Upper lobe of left lung (tissue), 6 donors: ENCODE data around the gene MCTP1. TPM values are rescaled to one million over a fixed set of nuclear protein-coding genes. Genes with fewer than 3 reads are reported as not detected.

Source experiments
- ATAC-seq, 2 donors: fragments of 200-7000 bp; cut with Tn5 transposase; one replicate each; pipeline ENCODE4 v1.9.1; 2022; ENCODE audit warnings: mild to moderate bottlenecking in 2 of 2, moderate library complexity in 2 of 2; ENCODE audit not compliant: low FRiP score in 2 of 2
- DNase-seq, 2 donors: peaks; one replicate each; pipeline ENCODE4 v3.0.0-alpha.2; 2019 to 2020
- H3K27ac ChIP-seq, 4 donors: fragments of 200-600 bp; sonication (generic); one replicate each; pipeline ENCODE4 v1.5.1; 2016 to 2019
- H3K27me3 ChIP-seq, 4 donors: fragments of 200-600 bp; sonication (generic); one replicate each; pipeline ENCODE4 v1.5.1; 2017 to 2019
- H3K36me3 ChIP-seq, 4 donors: fragments of 200-600 bp; sonication (generic); one replicate each; pipeline ENCODE4 v1.5.1; 2016 to 2019
- H3K4me1 ChIP-seq, 4 donors: fragments of 200-600 bp; sonication (generic); one replicate each; pipeline ENCODE4 v1.5.1; 2018 to 2019
- H3K4me3 ChIP-seq, 4 donors: fragments of 200-600 bp; sonication (generic); one replicate each; pipeline ENCODE4 v1.5.1; 2017 to 2019; ENCODE audit warnings: mild to moderate bottlenecking in 2 of 4, moderate library complexity in 1 of 4
- H3K9me3 ChIP-seq, 4 donors: fragments of 200-600 bp; sonication (generic); one replicate each; pipeline ENCODE4 v1.5.1; 2018 to 2019
- CTCF ChIP-seq, 6 experiments: fragments of 450-650 bp in 4 of 6; fragments of 200-600 bp in 2 of 6; sonication (generic) in 2 of 6; IDR thresholded peaks; one replicate each; pipeline ENCODE4 v1.5.1; 2016 to 2019; ENCODE audit warnings: antibody characterized with exemption in 6 of 6
- EP300 ChIP-seq, 4 donors: sonication (generic); formaldehyde crosslinking; IDR thresholded peaks; one replicate each; pipeline ENCODE4 v1.5.1; 2017; ENCODE audit warnings: antibody characterized with exemption in 4 of 4, control low read depth in 2 of 4
- POLR2A ChIP-seq, 4 donors: fragments of 450-650 bp; IDR thresholded peaks; one replicate each; pipeline ENCODE4 v1.5.1; 2016 to 2017; ENCODE audit warnings: antibody characterized with exemption in 4 of 4, mild to moderate bottlenecking in 2 of 4
- POLR2AphosphoS5 ChIP-seq, 2 donors: sonication (generic); formaldehyde crosslinking; IDR thresholded peaks; one replicate each; pipeline ENCODE4 v1.5.1; 2017; ENCODE audit warnings: antibody characterized with exemption in 2 of 2
- WGBS, 2 donors: methylation state at CpG; one replicate each; pipeline ENCODE4 v1.1.5; 2017 to 2018; 5-methylcytosine and 5-hydroxymethylcytosine counted together
- total RNA-seq, 6 donors: library from RNA; depleted of rRNA in 4 of 6; stranded (reverse); fragments of >200 nt in 4 of 6; gene quantifications; one replicate each; pipeline versions ENCODE4 v1.1.0 to v1.2.1, GENCODE V29; 2016 to 2021
- donor health status: DM: no; HTN: no; CAD: no; lungs with moderate emphysema.
- donor health status: DM: no; HTN: yes; CAD: no; lungs with severe emphysema.

MCTP1 gene
- total RNA-seq, 6 donors from 2014 or later, result 30.4 to 43.8 (median 38.3) TPM

- peak overlapping the region in 1 of 4 donors; percentile 13 for H3K27ac ChIP-seq
- TF ChIP-seq EP300 (IDR thresholded peaks at IDR 0.05) (no peak), POLR2A (IDR thresholded peaks at IDR 0.05) (no peak), POLR2AphosphoS5 (IDR thresholded peaks at IDR 0.05) (no peak), CTCF (IDR thresholded peaks at IDR 0.05) (no peak)
- DNase-seq (no peak), ATAC-seq (no peak)
- H3K4me3 ChIP-seq, result no peak overlapping the region
- H3K9me3 ChIP-seq, result no peaks in the 10 kb centered on the region
- H3K4me1 ChIP-seq, result peaks cover 0 to 10% (median 0%) of the 10 kb centered on the region in 4 donors
- H3K27me3 ChIP-seq, result no peaks in the 10 kb centered on the region
- no peaks in the 10 kb centered on the region for H3K36me3 ChIP-seq
- 63 to 80% methylated on average over 1 of the region's 1 CpG for WGBS, 2 donors
Measured at GRCh38 chr5:95114902-95115301, 170.0 kb downstream of the MCTP1 start.

GRCh38 chr5:95114305-95114704 lies 170.6 kb downstream of the MCTP1 start:
- peaks cover 0 to 10% (median 0%) of the 10 kb centered on the region in 4 donors for H3K4me1 ChIP-seq
- ATAC-seq (peak in 1 of 2 donors; percentile 70), DNase-seq (no peak)
- H3K27me3 ChIP-seq, result no peaks in the 10 kb centered on the region
- TF ChIP-seq POLR2AphosphoS5 (IDR thresholded peaks at IDR 0.05), result no peak
- no peak for TF ChIP-seq POLR2A (IDR thresholded peaks at IDR 0.05)
- TF ChIP-seq CTCF (IDR thresholded peaks at IDR 0.05), result no peak
- no peak for TF ChIP-seq EP300 (IDR thresholded peaks at IDR 0.05)
- no peak overlapping the region for H3K4me3 ChIP-seq
- WGBS, 2 donors, result 73 to 81% methylated on average over 3 to 4 of the region's 4 CpGs
- H3K9me3 ChIP-seq, result no peaks in the 10 kb centered on the region
- peak overlapping the region in 1 of 4 donors; percentile 13 for H3K27ac ChIP-seq
- no peaks in the 10 kb centered on the region for H3K36me3 ChIP-seq

- WGBS, 2 donors, result 63 to 73% methylated on average over 4 of the region's 4 CpGs
- peaks cover 0 to 10% (median 0%) of the 10 kb centered on the region in 4 donors for H3K4me1 ChIP-seq
- TF ChIP-seq EP300 (IDR thresholded peaks at IDR 0.05), result no peak
- no peak for TF ChIP-seq POLR2A (IDR thresholded peaks at IDR 0.05)
- no peak for TF ChIP-seq CTCF (IDR thresholded peaks at IDR 0.05)
- no peak for TF ChIP-seq POLR2AphosphoS5 (IDR thresholded peaks at IDR 0.05)
- no peaks in the 10 kb centered on the region for H3K36me3 ChIP-seq
- ATAC-seq, result no peak
- H3K27ac ChIP-seq, result no peak overlapping the region
- H3K9me3 ChIP-seq, result no peaks in the 10 kb centered on the region
- no peak for DNase-seq
- H3K27me3 ChIP-seq, result no peaks in the 10 kb centered on the region
- H3K4me3 ChIP-seq, result no peak overlapping the region
Measured at GRCh38 chr5:95113489-95113888, 171.4 kb downstream of the MCTP1 start.

- TF ChIP-seq CTCF (IDR thresholded peaks at IDR 0.05), result no peak
- TF ChIP-seq POLR2A (IDR thresholded peaks at IDR 0.05), result no peak
- TF ChIP-seq POLR2AphosphoS5 (IDR thresholded peaks at IDR 0.05), result no peak
- no peak for TF ChIP-seq EP300 (IDR thresholded peaks at IDR 0.05)
- DNase-seq (no peak), ATAC-seq (no peak)
- Histone ChIP-seq H3K36me3 (no peaks in the 10 kb centered on the region), H3K9me3 (no peaks in the 10 kb centered on the region), H3K27ac (no peak overlapping the region), H3K4me3 (no peak overlapping the region), H3K4me1 (peaks cover 0 to 10% (median 0%) of the 10 kb centered on the region in 4 donors), H3K27me3 (no peaks in the 10 kb centered on the region)
Measured at GRCh38 chr5:95111141-95111540, 173.8 kb downstream of the MCTP1 start.

GRCh38 chr5:95110118-95110517 lies 174.8 kb downstream of the MCTP1 start:
- ATAC-seq (no peak), DNase-seq (no peak)
- H3K27ac ChIP-seq, result no peak overlapping the region
- no peak overlapping the region for H3K4me3 ChIP-seq
- H3K4me1 ChIP-seq, result peaks cover 0 to 10% (median 0%) of the 10 kb centered on the region in 4 donors
- no peaks in the 10 kb centered on the region for H3K9me3 ChIP-seq
- no peaks in the 10 kb centered on the region for H3K27me3 ChIP-seq
- no peak for TF ChIP-seq POLR2A (IDR thresholded peaks at IDR 0.05)
- TF ChIP-seq CTCF (IDR thresholded peaks at IDR 0.05), result no peak
- no peak for TF ChIP-seq POLR2AphosphoS5 (IDR thresholded peaks at IDR 0.05)
- no peak for TF ChIP-seq EP300 (IDR thresholded peaks at IDR 0.05)
- 56 to 77% methylated on average over 1 of the region's 1 CpG for WGBS, 2 donors
- H3K36me3 ChIP-seq, result no peaks in the 10 kb centered on the region
